ENCODE measurements around the gene ACE.

DNA sequence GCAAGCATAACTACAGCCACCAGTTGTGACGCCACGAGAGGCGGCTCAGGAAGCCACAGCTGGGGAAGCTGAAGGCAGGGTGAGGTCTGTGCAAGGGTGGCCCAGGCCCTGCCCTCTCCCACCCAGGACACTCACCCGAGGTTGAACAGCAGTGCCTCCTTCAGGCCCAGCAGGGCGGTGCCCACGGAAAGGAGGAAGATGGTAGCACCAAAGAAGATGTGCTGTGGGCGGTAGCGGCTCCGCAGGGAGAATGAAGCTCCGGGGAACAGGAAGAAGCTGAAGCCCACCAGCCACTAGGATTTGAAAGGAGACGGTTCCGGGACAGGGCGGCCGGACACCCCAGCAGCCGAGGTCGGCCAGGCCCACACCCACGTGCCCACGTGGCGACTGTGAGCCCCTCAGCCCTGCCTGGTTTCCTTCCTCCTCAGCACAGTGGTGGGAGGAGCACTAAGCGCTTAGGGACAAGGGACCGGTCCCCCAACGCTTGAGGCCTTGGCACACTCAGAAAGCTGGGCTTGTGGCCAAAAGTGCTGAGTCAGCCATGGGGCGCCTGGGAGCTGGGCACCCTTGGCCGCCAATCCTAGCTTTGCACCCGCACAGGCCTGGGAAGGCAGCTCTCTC is 41.8 kb upstream of the ACE start:
- TF ChIP-seq, protein P1, sequence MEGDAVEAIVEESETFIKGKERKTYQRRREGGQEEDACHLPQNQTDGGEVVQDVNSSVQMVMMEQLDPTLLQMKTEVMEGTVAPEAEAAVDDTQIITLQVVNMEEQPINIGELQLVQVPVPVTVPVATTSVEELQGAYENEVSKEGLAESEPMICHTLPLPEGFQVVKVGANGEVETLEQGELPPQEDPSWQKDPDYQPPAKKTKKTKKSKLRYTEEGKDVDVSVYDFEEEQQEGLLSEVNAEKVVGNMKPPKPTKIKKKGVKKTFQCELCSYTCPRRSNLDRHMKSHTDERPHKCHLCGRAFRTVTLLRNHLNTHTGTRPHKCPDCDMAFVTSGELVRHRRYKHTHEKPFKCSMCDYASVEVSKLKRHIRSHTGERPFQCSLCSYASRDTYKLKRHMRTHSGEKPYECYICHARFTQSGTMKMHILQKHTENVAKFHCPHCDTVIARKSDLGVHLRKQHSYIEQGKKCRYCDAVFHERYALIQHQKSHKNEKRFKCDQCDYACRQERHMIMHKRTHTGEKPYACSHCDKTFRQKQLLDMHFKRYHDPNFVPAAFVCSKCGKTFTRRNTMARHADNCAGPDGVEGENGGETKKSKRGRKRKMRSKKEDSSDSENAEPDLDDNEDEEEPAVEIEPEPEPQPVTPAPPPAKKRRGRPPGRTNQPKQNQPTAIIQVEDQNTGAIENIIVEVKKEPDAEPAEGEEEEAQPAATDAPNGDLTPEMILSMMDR (IDR thresholded peaks at IDR 0.05), result no peak
- no peak for TF ChIP-seq POLR2A (IDR thresholded peaks at IDR 0.05)

All from breast epithelium (tissue), 3 donors.